GM12878 (cell line): ENCODE results near the gene MYL6B. TPM values are rescaled to one million over a fixed set of nuclear protein-coding genes. Genes with fewer than 3 reads are reported as not detected.

ENCODE experiments used
- ATAC-seq: fragments of 200-7000 bp; cut with Tn5 transposase; 3 replicates; pipeline ENCODE4 v1.9.1; 2020; ENCODE audit warnings: mild to moderate bottlenecking, moderate library complexity
- BruUV-seq: library from RNA; stranded (reverse); fragments of 400-500 nt; replicated peaks from 2 replicates; lab custom pipeline; 2021; lab: Mats Ljungman, UMichigan
- CTCF ChIA-PET: fragments of 300-600 bp; sonication (Branson Sonifier 250); formaldehyde crosslinking; extraction: SDS; loops from one replicate; lab custom pipeline; 2021; ENCODE audit warnings: inconsistent platforms; lab: Yijun Ruan, JAX
- POLR2A ChIA-PET: fragments of 350-600 bp; formaldehyde crosslinking; extraction: SDS; loops from one replicate; lab custom pipeline; 2021; ENCODE audit warnings: inconsistent platforms; lab: Charles Lee
- RAD21 ChIA-PET: fragments of 300-600 bp; sonication (Branson Sonifier 250); formaldehyde crosslinking; loops from one replicate; lab custom pipeline; 2023; ENCODE audit warnings: antibody characterized with exemption; ENCODE audit not compliant: unreplicated experiment; lab: Charles Lee
- SMC1A ChIA-PET: fragments of 300-600 bp; sonication (Branson Sonifier 250); formaldehyde crosslinking; loops from one replicate; lab custom pipeline; 2023; ENCODE audit not compliant: unreplicated experiment, uncharacterized antibody; lab: Charles Lee
- DNase-seq: peaks from one replicate; pipeline ENCODE4 v3.0.0-alpha.2; 2011; ENCODE audit warnings: low read depth, low spot score
- FAIRE-seq: peaks from 3 replicates; lab custom pipeline; 2011; peaks lifted over from hg19 to GRCh38; lab: Jason Lieb, UNC
- H2AFZ ChIP-seq: 2 replicates; pipeline ENCODE4 v1.6.0; 2011; ENCODE audit warnings: low read depth, low read length, control low read depth; ENCODE audit not compliant: control insufficient read depth
- H3K27ac ChIP-seq: 2 replicates; pipeline ENCODE4 v1.5.1; 2011; ENCODE audit warnings: control low read depth; ENCODE audit not compliant: control insufficient read depth, insufficient read depth
- H3K27me3 ChIP-seq, 2 experiments: replicated peaks in 1 of 2; 2 replicates each; pipeline versions ENCODE4 v1.6.0 to v1.6.1; 2011; ENCODE audit warnings: low read length in 1 of 2; ENCODE audit not compliant: control insufficient read depth in 2 of 2, insufficient read depth in 2 of 2
- H3K36me3 ChIP-seq, 2 experiments: 2 replicates each; pipeline ENCODE4 v1.5.1; 2011; ENCODE audit warnings: low read length in 1 of 2; ENCODE audit not compliant: control insufficient read depth in 2 of 2, insufficient read depth in 2 of 2
- H3K4me1 ChIP-seq: 2 replicates; pipeline ENCODE4 v1.6.1; 2011; ENCODE audit warnings: mild to moderate bottlenecking, low read length, moderate library complexity, mixed read lengths; ENCODE audit not compliant: control insufficient read depth, insufficient read depth
- H3K4me2 ChIP-seq: 2 replicates; pipeline ENCODE4 v1.6.0; 2011; ENCODE audit warnings: control low read depth; ENCODE audit not compliant: control insufficient read depth, insufficient read depth
- H3K4me3 ChIP-seq: fragments of 200-600 bp; sonication (generic); 2 replicates; pipeline ENCODE4 v1.5.1; 2016
- H3K79me2 ChIP-seq: 2 replicates; pipeline ENCODE4 v1.6.0; 2011; ENCODE audit warnings: low read length; ENCODE audit not compliant: control insufficient read depth, insufficient read depth
- H3K9ac ChIP-seq: 2 replicates; pipeline ENCODE4 v1.8.0; 2011; ENCODE audit warnings: low read length, control low read depth, mixed read lengths; ENCODE audit not compliant: control insufficient read depth, insufficient read depth
- H3K9me3 ChIP-seq: replicated peaks from 3 replicates; pipeline ENCODE4 v1.5.1; 2011; ENCODE audit warnings: mild to moderate bottlenecking, low read length; ENCODE audit not compliant: control insufficient read depth, insufficient read depth
- H4K20me1 ChIP-seq: 2 replicates; pipeline ENCODE4 v1.6.0; 2011; ENCODE audit not compliant: control insufficient read depth, insufficient read depth
- BCL11A ChIP-seq: IDR thresholded peaks from 2 replicates; pipeline ENCODE4 v1.6.1; 2011; ENCODE audit warnings: low read depth, low read length
- CREB1 ChIP-seq: IDR thresholded peaks from 2 replicates; pipeline ENCODE4 v1.6.1; 2012; ENCODE audit warnings: low read depth, mild to moderate bottlenecking, inconsistent platforms
- DPF2 ChIP-seq: fragments of 450-650 bp; IDR thresholded peaks from 2 replicates; pipeline ENCODE4 v1.6.1; 2017; ENCODE audit warnings: mild to moderate bottlenecking
- HDAC6 ChIP-seq: fragments of 200-600 bp; sonication (generic); IDR thresholded peaks from one replicate; pipeline ENCODE4 v1.8.0; 2017; ENCODE audit warnings: antibody characterized with exemption; ENCODE audit not compliant: unreplicated experiment
- MYB ChIP-seq: fragments of 150-350 bp; IDR thresholded peaks from 2 replicates; pipeline ENCODE4 v1.6.1; 2014; ENCODE audit warnings: mild to moderate bottlenecking, low read depth, low read length, borderline replicate concordance
- RELA ChIP-seq: fragments of 450-650 bp; IDR thresholded peaks from 2 replicates; pipeline ENCODE4 v1.8.0; 2014; ENCODE audit warnings: borderline replicate concordance; ENCODE audit not compliant: partially characterized antibody
- RFX5 ChIP-seq: IDR thresholded peaks from 2 replicates; pipeline ENCODE4 v1.6.1; 2011; ENCODE audit warnings: low read depth, low read length, improper control_type of control experiment
- SMC3 ChIP-seq: IDR thresholded peaks from 2 replicates; pipeline ENCODE4 v1.6.1; 2011; ENCODE audit warnings: low read length, improper control_type of control experiment, borderline replicate concordance
- ZSCAN29 ChIP-seq: fragments of 450-650 bp; IDR thresholded peaks from 2 replicates; pipeline ENCODE4 v1.6.1; 2017; ENCODE audit warnings: mild to moderate bottlenecking, moderate library complexity
- WGBS: methylation state at CpG from one replicate; pipeline ENCODE4 v1.1.6; 2016; ENCODE audit warnings: low lambda C conversion rate; ENCODE audit not compliant: insufficient replicate concordance, insufficient coverage; ENCODE audit errors: missing lambda C conversion rate; 5-methylcytosine and 5-hydroxymethylcytosine counted together
- in situ Hi-C: fragments of 300-500 bp; cut with MboI; formaldehyde crosslinking; loops from 9 replicates; pipeline ENCODE4 v1.14.3; 2018; ENCODE audit warnings: mixed read lengths
- intact Hi-C: fragments of 100-400 bp; cut with micrococcal nuclease; formaldehyde crosslinking; loops from one replicate; pipeline ENCODE4 v1.14.2; 2022; ENCODE audit not compliant: unreplicated experiment
- polyA plus RNA-seq, 11 experiments: library from polyadenylated mRNA; depleted of rRNA in 4 of 11; unstranded in 6 of 11; stranded (reverse) in 5 of 11; fragments of >200 nt; fragmentation: Nextera tagmentation in 4 of 11; fragmentation: Illumina TruSeq in 1 of 11; extraction: Ambion mirVana in 4 of 11; extraction: Trizol in 1 of 11; gene quantifications; 1 replicate in 1 of 11; 2 replicates in 10 of 11; pipeline versions ENCODE4 v1.2.1 to v1.2.3, GENCODE V29; 2011 to 2016; ENCODE audit warnings: inconsistent platforms in 2 of 11, missing spikeins in 2 of 11, low read depth in 1 of 11
- total RNA-seq, 4 experiments: library from RNA; depleted of rRNA in 3 of 4; stranded (reverse); fragments of >200 nt in 3 of 4; fragmentation: Illumina TruSeq in 1 of 4; extraction: Trizol in 1 of 4; gene quantifications; 2 replicates each; pipeline versions ENCODE4 v1.2.1 to v1.2.3, GENCODE V29; 2013 to 2021
- TF ChIP-seq, protein P1 (sequence below): fragments of 450-650 bp; conservative IDR thresholded peaks from 2 replicates; pipeline ENCODE4 v1.6.1; 2017; ENCODE audit warnings: mild to moderate bottlenecking, moderate library complexity
- TF ChIP-seq, protein P2 (sequence below): fragments of 450-650 bp; formaldehyde crosslinking; IDR thresholded peaks from 2 replicates; pipeline ENCODE4 v1.4.0; 2020; ENCODE audit warnings: mild to moderate bottlenecking, moderate library complexity

Gene MYL6B
- total and polyA plus RNA-seq, 10 of the 15 experiments (the other 5 are each of a cell fraction or from before 2014, with no cell fraction given): 75.5 to 153 (median 114) TPM

GRCh38 chr12:56202838-56203237 is 50.5 kb downstream of the MYL6B start:
- Histone ChIP-seq H3K4me2 (no peak overlapping the region), H3K9ac (no peak overlapping the region), H2AFZ (no peak overlapping the region), H4K20me1 (no peaks in the 10 kb centered on the region; the same call in 1 of the 2 replicates), H3K27ac (no peak overlapping the region), H3K4me1 (no peaks in the 10 kb centered on the region), H3K9me3 (no peaks in the 10 kb centered on the region), H3K4me3 (no peak overlapping the region), H3K79me2 (no peaks in the 10 kb centered on the region), H3K36me3 (peaks cover 4 to 9% of the 10 kb centered on the region in 2 experiments), H3K27me3 (no peaks in the 10 kb centered on the region)
- CTCF ChIA-PET: interaction anchor here (1.1 to 1.9 kb wide), 3 partner anchors 11 to 261 kb away, joined by 3 to 11 read pairs (median 5); no protein-coding TSS in a partner anchor
- DNase-seq: no peak
- in situ Hi-C loops (no loop called here), intact Hi-C loops (no loop called here)
- BruUV-seq: no TSS peak
- RAD21 ChIA-PET: interaction anchor here (1.3 to 1.7 kb wide), 2 partner anchors 19 to 75 kb away, joined by 5 read pairs; partner anchors contain the start of genes ESYT1 and RNF41
- SMC1A ChIA-PET: no interaction called here
- 98% methylated on average over 2 of the region's 2 CpGs for WGBS
- TF ChIP-seq, protein P1, sequence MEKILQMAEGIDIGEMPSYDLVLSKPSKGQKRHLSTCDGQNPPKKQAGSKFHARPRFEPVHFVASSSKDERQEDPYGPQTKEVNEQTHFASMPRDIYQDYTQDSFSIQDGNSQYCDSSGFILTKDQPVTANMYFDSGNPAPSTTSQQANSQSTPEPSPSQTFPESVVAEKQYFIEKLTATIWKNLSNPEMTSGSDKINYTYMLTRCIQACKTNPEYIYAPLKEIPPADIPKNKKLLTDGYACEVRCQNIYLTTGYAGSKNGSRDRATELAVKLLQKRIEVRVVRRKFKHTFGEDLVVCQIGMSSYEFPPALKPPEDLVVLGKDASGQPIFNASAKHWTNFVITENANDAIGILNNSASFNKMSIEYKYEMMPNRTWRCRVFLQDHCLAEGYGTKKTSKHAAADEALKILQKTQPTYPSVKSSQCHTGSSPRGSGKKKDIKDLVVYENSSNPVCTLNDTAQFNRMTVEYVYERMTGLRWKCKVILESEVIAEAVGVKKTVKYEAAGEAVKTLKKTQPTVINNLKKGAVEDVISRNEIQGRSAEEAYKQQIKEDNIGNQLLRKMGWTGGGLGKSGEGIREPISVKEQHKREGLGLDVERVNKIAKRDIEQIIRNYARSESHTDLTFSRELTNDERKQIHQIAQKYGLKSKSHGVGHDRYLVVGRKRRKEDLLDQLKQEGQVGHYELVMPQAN: no peak
- TF ChIP-seq BCL11A (no peak), CREB1 (no peak), ZSCAN29 (no peak), HDAC6 (no peak), SMC3 (no peak), RFX5 (no peak), DPF2 (no peak), RELA (no peak), MYB (no peak)
- TF ChIP-seq, protein P2, sequence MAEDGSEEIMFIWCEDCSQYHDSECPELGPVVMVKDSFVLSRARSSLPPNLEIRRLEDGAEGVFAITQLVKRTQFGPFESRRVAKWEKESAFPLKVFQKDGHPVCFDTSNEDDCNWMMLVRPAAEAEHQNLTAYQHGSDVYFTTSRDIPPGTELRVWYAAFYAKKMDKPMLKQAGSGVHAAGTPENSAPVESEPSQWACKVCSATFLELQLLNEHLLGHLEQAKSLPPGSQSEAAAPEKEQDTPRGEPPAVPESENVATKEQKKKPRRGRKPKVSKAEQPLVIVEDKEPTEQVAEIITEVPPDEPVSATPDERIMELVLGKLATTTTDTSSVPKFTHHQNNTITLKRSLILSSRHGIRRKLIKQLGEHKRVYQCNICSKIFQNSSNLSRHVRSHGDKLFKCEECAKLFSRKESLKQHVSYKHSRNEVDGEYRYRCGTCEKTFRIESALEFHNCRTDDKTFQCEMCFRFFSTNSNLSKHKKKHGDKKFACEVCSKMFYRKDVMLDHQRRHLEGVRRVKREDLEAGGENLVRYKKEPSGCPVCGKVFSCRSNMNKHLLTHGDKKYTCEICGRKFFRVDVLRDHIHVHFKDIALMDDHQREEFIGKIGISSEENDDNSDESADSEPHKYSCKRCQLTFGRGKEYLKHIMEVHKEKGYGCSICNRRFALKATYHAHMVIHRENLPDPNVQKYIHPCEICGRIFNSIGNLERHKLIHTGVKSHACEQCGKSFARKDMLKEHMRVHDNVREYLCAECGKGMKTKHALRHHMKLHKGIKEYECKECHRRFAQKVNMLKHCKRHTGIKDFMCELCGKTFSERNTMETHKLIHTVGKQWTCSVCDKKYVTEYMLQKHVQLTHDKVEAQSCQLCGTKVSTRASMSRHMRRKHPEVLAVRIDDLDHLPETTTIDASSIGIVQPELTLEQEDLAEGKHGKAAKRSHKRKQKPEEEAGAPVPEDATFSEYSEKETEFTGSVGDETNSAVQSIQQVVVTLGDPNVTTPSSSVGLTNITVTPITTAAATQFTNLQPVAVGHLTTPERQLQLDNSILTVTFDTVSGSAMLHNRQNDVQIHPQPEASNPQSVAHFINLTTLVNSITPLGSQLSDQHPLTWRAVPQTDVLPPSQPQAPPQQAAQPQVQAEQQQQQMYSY: no peak
- FAIRE-seq: no peak
- no peak for ATAC-seq
- POLR2A ChIA-PET: interaction anchor here (2.2 kb wide), 1 partner anchor 19 kb away, joined by 8 read pairs; the partner anchor contains the start of gene RNF41
